Ureter (tissue), 1 donor: ENCODE measurements around the gene ENG. TPM values are rescaled to one million over a fixed set of nuclear protein-coding genes. Genes with fewer than 3 reads are reported as not detected.

Experiments
- DNase-seq: peaks from one replicate; pipeline ENCODE4 v3.0.0-alpha.2; 2020; ENCODE audit warnings: low spot score
- total RNA-seq: library from RNA; stranded (reverse); gene quantifications from one replicate; pipeline ENCODE4 v1.2.4, GENCODE V29; 2023
- donor health status: DM: yes; HTN: yes; CAD: no.

The ENG gene
- total RNA-seq, 1 donor from 2014 or later, result 83.6 TPM

- DNase-seq, result no peak
Measured at GRCh38 chr9:127865645-127866464, 11.4 kb upstream of the ENG start.

GRCh38 chr9:127863191-127863621 lies 8.7 kb upstream of the ENG start:
- DNase-seq, result no peak

- peak; percentile 72 for DNase-seq
Measured at GRCh38 chr9:127862075-127863011, 7.9 kb upstream of the ENG start.

GRCh38 chr9:127860779-127861178 lies 6.3 kb upstream of the ENG start:
- DNase-seq, result no peak

GRCh38 chr9:127860260-127860659 lies 5.8 kb upstream of the ENG start:
- no peak for DNase-seq

- no peak for DNase-seq
Measured at GRCh38 chr9:127858041-127858512, 3.6 kb upstream of the ENG start.

GRCh38 chr9:127857278-127857677 lies 2.8 kb upstream of the ENG start:
- no peak for DNase-seq

- DNase-seq, result no peak
Measured at GRCh38 chr9:127856729-127857116, 2.3 kb upstream of the ENG start.

- DNase-seq, result no peak
Measured at GRCh38 chr9:127856094-127856728, 1.8 kb upstream of the ENG start.

- no peak for DNase-seq
Measured at GRCh38 chr9:127855522-127855921, 1.1 kb upstream of the ENG start.

GRCh38 chr9:127854960-127855359 lies 502 bp upstream of the ENG start:
- no peak for DNase-seq

GRCh38 chr9:127853312-127854183 lies 910 bp downstream of the ENG start:
- DNase-seq, result no peak

GRCh38 chr9:127852829-127853228 lies 1.6 kb downstream of the ENG start:
- no peak for DNase-seq

GRCh38 chr9:127850286-127850830 lies 4.1 kb downstream of the ENG start:
- no peak for DNase-seq

GRCh38 chr9:127848756-127849504 lies 5.5 kb downstream of the ENG start:
- no peak for DNase-seq

- DNase-seq, result no peak
Measured at GRCh38 chr9:127847833-127848755, 6.4 kb downstream of the ENG start.

GRCh38 chr9:127847178-127847510 lies 7.3 kb downstream of the ENG start:
- no peak for DNase-seq

- no peak for DNase-seq
Measured at GRCh38 chr9:127846443-127847177, 7.8 kb downstream of the ENG start.
